ENCODE measurements around the gene BMP6.
"Not testable (repeated sequence)": the region's sequence is repeated elsewhere in the genome, so short reads cannot be mapped to it uniquely, and the experiment has no call there.

The BMP6 gene

DNA sequence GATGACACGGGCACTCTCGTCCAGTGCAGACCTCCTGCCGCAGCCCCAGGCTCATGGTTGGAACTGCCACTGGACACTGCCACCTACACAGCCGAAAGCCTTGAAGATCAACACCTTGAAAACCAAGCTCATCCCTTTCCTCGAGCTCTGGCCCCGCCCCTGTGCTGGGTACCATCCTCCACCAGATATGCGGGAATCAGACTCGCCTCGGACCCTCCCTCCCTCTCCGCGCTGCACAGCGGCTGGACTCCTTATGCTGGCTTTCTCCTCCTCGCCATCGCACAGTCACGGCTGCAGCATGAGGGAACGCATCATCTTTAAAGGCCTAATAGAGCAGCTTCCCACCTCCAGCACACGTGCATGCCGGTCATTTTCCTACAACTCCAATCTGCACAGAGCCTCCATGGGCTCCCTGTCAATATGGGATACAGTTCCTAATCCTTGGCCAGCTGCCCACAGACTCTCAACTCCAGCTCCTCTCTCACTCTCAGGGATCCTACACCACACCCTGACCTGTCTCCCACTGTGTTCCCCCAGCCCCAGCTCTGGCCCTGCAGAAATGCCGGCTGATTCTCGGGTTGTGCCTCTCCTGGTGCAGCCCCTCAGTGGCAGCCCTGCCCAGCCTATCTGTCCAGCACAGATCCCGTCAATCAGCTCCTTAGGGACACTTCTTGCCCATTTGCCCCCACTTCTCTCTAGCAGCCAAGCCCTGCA is 161.5 kb downstream of the BMP6 start:
- no peak for DNase-seq

DNA sequence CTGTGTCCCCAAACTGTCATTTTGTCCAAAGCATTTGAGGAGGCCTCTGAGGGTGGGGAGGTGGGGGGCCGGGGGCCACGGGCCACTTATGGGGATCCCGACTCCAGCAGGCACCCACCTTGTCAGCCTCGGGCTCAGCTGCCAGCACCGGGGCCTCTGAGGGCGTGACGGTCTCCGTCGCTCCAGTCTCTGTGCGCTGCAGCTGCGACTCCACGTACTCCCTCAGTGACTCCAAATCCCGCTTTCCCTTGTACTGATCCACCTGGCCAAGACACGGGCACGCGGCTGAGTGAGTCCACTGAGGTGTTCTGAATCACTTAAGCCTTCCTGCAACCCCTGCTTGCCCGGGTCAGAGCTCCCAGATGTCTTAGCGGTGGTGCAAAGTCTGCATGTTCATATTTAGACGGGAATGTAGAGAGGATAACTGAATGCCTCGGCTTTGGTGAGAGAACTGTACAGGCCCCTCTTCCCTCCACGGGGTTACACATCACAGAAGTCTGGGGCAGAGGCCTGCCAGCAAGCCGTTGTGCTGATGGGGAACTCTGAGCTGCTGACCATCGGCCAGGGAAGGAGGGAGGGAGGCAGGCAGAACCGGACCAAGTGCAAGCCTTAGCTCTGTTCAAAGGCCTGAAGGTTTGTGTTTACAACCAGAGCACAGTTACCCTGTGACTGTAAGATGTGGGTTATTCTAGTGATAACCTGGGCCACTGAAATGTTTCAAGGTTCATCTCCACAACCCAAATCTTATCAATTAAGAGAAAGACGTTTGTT is 162.9 kb downstream of the BMP6 start:
- DNase-seq, result no peak

DNA sequence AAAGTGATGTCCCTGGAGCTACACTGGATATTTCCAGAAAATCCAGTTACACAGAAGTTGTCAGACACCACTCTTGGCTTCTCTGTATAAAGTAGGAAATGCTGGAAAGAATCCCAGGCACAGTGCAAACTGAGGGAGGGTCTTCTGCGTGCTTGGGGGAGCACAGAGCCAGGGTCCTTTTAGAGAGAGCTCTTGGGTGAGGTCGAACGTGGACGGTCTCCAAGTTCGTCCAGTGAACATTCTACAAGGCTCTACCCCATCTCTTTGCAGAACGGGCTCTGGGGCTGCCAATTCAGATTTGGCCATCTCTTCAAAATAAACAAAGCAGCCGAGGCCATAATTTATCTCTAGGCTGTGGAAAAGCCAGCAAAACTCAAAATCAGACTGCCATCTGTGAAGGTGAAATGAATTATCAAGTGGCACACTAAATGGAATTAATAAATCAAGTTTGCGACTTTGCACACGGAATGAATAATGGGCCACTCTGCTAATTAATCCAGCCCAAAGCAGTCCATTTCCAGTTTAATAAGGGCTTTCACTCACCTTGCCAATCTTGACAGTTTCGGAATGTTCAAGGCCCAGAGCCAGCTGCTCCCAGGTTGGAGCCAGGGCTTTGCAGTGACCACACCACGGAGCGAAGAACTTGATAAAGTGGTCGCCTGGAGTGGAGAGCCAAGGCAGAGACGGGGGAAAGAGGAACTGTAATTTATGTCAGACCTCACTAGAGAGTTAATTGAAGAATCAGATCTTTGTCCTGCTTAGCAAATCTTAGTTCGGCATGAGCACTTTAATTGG is 165.4 kb downstream of the BMP6 start:
- DNase-seq, result no peak

DNA sequence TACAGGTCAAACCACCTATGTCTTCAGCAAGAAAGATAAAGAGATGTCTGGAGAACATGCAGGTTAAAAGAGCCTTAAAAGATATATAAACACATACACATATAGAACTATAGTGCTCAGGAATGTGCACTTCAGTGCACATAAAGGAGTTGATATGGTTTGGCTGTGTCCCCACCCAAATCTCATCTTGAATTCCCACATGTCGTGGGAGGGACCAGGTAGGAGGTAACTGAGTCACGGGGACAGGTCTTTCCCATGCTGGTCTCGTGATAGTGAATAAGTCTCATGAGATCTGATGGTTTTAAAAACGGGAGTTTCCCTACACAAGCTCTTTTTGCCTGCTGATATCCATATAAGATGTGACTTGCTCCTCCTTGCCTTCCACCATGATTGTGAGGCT is 166.5 kb downstream of the BMP6 start:
- DNase-seq, result not testable (repeated sequence)

DNA sequence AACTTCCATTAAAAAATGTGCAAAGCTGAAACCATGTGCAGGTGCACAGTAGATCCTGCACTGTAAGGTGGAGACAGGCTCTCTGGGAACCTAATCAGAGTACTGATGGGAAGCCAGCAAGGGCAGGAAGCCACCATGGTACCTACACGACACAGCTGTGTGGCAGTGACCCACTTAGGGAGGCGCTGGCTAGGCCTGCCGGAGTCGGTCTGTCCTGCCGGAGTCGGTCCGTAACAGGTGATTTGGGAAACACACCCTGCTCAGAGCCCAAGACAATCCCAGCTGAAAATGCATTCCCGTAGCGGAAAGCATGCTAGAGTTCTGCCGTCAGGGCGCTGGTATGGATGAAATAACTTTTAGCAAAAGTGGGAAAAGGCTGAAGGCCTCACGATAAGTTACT is 167.4 kb downstream of the BMP6 start:
- DNase-seq, result no peak

DNA sequence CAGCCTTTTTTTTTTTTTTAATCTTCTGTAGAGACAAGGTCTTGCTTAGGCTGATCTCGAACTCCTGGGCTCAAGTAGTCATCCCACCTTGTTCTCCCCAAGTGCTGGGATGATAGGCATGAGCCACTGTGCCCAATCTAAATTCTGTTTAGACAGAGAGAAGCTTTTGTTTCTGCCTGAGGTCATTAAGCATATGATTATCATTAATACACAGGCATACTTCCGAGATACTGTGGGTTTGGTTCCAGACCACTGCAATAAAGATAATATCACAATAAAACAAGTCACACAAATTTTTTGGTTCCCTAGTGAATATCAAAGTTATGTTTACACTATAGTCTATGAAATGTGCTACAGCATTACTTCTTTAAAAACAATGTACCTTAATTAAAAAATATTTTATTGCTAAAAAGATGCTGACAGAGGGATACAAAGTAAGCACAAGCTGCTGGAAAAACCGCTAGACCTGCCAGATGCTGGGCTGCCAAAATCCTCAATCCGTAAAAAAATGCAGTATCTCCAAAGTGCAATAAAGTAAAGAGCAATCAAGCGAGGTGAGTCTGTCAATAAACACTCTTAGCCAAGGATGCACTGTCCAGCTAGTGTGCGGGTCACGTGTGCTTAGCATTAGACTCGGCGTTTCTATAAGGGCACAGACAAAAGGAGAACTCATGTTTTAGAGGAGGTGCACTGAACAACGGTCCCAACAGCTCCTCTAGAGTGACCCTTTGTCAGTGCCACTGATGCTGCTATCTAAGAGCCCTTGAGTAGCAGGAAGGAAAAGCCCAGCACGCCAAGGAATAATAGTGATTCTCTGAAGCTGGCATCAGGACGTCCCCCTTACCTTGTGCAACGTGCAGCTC is 168.6 kb downstream of the BMP6 start:
- DNase-seq, result no peak

DNA sequence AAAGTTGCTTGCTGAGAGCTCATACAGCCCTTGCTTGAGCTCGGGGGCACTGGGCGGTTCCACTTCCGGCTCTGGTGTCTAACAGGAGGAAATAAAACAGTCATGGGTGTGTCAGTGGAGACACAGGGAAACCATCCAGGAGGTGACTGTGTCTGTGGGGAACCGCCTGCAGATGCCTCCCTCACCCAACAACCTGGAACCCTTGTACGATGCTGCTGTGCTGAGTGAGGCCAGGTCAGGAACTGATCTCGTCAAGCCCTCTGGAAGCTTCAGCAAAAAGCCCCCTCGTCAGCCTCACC is 169.2 kb downstream of the BMP6 start:
- no peak for DNase-seq

DNA sequence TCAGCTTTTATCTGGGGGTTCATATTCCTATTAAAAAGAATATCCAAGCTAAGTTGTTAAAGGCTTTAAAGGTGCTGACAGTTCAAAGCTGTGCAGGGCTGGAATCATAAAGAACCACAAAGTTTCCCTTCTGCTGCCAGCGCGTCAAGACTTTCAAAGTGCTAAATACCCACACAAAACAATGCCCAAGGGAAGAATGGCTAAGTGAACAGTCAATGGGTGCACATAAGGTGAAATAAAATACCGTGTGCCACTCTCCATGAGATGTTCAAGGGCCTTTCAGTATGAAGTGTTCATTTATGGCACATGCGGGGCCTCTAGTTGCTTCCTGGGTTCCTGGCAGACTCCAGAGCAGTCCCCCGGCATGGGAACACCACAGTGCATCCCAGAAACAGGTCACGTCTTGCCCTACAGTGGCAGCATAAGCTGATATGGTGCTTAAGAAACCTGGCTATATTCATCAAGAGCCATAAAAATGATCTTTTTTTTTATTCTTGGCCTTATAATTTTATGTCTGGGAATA is 170.6 kb downstream of the BMP6 start:
- no peak for DNase-seq

DNA sequence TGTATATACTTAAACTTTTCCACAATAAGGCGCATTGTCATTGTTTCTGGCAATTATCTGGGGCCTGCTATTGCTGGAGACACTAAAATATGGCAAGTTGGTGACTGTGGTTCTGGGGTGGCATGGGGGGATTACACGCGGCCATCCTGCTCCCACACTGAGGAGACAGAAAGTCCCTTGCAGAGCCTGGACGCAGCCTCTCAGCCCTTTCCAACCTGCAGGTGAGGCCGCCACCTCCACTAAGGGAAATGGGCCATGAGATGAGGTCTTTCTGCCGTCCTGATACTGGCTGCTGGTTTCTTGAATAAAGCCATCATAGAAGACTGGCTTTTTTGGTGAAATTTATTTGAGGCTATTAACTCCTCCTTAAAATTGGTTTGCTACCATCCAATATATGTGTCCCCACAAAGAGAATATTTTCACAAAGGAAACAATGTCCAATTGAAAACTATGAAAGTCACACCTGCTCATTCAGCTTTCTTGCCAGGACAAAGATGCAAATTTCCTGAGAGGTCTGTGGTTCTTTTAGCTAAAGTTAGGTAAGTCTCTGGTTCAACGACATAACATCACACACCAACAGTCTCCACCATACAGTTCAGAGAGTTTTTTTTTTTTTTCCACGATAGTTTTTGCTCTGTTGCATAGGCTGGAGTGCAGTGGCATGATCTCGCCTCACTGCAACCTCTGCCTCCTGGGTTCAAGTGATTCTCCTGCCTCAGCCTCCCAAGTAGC is 171.7 kb downstream of the BMP6 start:
- no peak for DNase-seq

DNA sequence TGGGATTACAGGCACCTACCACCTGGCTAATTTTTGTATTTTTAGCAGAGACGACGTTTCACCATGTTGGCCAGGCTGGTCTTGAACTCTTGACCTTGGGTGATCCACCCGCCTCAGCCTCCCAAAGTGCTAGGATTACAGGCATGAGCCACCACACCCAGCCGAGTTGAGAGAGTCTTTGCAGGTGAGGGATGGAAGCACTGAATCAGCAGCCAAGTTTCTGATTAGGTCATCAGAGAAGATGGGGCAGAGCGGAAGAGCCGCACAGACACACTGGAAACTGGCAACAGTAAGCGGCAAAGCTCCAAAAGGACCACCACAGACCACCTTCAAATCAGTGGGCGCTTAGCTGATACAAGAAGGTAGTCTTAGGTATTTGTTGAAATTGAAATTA is 172.3 kb downstream of the BMP6 start:
- DNase-seq, result not testable (repeated sequence)

DNA sequence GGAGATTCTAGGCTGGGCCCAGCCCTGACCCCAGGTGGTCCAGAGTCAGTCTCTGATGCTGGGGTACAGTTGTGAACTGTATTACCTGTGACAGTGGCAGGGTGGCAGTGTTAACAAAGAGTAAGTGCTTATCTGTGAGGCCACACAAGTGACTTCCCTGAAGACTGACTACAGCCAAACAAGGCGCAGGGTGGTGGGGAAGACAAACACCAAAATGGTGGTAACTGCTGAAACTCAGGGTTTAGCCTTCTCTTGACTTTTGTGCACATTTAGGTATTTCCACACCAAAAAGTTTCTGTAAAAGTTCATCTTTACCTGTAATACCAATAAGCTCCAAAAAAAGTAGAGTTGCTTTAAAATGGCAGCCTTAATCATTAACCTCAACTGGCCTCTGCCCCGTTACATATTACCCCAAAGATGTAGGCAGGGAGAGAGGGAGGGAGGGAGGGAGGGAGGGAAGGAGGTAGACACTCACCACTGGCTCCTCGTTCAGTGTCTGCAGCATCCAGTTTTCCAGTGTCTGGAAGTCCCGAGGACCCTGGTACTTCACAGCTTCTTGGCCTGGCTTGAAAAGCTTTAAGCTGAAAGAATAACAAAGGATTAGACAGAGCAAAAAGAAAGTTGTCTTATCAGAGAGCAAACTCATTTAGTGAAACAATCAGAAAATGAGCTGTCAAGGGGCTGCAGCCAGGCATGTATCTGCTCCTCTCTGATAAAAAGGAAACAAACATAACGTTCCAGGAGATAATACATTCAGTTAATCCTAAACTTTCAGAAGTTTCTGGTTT is 173.4 kb downstream of the BMP6 start:
- DNase-seq, result no peak

DNA sequence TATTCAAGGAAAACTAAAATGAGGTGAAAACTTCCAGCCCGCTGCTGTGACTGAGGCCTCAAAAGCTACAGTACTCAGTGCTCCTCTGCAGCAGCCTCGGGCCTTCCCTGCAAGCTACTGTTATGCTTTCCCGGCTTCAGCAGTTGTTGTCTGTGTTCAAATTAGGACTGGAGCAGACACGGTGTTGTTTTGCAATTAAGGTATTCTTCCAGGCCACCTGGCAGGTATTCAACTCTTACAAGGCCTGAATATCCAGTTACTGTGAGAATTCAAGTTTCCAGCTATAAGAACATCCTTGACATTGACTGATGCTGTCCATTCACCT is 174.0 kb downstream of the BMP6 start:
- DNase-seq, result no peak

DNA sequence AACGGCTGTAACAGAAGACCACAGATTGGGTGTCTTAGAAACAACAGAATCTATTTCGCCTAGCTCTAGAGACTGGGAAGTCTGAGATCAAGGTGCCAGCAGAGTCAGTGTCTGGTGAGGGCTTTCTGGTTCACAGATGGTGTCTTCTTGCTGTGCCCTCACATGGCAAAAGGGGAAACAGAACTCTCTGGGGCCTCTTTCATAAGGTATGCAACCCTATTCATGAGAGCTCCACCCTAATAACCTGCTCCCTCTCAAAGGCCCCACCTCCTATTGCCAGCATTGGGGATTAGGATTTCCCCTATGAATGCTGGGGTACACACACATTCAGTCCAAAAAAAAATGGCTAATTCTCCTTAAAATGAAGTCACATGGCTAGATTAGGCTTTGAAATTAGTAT is 174.7 kb downstream of the BMP6 start:
- DNase-seq, result no peak

DNA sequence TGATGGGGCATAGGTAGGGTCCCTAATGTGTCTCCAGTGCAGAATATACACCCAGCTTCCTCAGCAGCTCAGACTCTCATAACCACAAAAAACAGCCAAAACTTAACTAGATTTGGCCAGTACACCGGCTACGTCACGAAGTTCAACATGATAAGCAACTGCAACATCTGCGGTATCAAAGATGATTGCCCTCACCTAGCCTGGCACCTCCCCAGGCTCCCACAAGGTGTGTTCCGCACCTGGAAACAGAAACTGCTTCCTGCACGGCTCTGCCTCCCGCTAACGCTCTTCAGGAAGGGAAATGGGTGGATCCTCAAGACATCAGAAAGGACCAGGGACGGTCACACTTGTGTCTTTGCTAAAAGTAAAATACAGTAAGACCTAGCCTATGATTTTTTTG is 175.2 kb downstream of the BMP6 start:
- no peak for DNase-seq

DNA sequence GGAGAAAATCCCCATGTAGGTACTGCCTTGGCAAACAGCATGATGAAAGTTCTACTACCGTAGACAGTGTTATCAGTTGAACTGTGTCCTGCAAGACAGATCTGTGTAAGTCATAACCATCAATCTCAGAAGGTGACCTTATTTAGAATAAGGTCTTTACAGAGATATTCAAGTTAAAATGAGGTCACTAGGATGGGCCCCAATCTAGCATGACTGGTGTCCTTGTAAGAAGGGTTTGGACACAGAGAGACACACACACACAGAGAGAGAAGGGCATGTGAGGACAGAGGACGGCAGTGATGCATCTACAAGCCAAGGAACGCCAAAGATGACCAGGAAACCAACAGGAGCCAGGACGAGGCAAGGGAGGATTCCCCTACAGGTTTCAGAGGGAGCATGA is 175.9 kb downstream of the BMP6 start:
- DNase-seq, result no peak

DNA sequence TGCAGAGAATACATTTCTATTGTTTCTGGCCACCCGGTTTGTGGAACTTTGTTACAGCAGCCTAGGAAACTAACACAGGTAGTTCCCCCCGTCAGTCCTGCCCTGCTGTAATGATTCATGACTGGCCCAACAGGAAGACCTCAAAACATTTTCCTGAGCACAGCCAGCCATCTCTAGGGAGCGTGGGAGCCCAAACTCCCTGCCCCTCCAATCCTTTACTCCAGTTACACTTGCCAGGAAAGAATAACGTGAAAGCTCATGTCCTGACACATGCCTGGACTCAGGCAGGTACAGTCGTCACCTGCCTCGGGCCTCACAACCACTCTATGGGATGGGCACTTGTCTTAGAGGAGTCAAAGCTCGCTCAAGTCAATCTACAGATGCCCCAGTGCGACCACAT is 176.3 kb downstream of the BMP6 start:
- no peak for DNase-seq

DNA sequence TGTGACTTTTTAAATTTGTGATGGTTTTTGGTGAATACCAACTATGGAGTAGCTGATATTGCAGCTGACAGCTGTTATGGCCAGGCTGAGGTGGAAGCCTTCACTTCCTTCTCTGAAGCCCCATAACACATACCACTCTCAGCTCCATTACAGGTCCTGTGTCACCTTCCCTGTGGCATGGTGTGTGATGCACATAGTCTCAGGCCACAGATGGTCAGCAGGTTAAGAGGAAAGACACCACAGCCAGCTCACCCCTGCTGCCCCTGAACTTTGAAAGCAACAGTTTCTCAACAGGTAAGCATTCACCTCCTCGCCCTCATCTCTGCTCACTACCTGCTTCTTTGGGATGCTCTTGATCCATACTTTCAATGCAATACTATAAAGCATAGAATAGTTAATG is 177.0 kb downstream of the BMP6 start:
- DNase-seq, result no peak

DNA sequence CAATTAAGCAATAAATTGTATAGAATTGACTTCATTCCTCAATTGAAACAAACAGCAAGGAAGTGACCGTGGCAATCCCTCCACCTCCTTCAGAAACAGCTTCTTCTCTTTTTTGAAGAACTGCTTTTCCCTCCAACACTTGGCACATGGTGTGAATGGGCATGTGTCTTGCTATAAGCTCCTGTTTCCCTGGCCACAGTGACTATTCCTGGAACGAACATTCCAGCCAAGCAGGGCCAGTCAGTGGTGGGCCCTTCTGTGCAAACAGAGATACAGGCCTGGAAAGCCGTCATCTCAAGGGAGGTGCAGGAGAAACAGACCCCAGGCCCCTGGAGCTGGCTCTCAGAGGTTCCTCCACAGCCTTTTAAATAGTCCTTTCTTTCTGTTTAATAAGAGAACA is 177.8 kb downstream of the BMP6 start:
- DNase-seq, result no peak

DNA sequence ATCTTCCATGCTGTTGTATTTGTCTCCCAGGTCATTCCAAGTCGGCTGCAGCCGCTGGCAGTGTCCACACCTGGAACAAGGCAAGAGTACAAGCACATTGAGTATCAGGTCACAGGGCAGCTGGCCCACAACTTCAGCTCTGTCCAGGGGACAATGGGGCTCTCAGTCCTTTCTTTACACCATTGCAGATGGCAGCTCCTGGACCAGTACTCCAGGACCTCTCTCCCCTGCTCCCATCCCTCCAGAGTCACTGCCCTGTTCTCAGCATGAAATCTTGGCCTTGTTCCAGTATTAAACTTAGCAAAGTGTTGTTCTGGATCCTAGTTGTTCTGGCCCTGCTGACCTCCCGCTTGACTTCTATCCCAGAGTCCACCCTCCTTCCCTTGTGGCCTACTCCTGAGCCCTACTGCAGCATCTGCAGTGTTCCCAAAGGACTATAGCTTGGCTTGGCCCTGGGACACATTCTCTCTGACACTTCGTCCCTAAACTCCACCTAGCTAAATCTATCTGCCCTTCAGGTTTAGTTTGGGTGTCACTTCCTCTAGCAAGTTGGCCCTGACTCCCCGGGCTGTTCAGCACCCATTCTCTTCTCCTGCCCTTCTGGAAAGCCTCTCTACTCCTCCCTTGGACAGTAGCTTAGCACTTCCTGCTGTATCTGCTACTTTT is 178.9 kb downstream of the BMP6 start:
- DNase-seq, result no peak

DNA sequence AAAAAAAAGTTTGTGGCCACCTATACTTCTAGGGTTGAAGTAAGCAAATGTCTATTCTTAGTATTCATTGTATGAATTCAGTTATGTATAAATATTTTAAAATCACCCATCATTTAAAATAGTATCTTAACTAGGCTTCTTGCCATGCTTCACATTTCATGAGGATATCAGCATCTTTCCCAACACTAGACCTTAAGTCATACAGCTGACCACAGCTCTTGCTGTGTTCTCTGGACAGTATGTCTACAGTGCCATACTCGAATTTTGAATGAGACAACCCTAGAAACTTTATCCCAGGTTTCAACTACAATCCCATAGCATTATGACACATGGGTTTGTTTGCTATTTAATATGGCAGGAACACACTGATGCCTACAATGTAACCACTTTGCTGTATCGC is 179.5 kb downstream of the BMP6 start:
- DNase-seq, result no peak

DNA sequence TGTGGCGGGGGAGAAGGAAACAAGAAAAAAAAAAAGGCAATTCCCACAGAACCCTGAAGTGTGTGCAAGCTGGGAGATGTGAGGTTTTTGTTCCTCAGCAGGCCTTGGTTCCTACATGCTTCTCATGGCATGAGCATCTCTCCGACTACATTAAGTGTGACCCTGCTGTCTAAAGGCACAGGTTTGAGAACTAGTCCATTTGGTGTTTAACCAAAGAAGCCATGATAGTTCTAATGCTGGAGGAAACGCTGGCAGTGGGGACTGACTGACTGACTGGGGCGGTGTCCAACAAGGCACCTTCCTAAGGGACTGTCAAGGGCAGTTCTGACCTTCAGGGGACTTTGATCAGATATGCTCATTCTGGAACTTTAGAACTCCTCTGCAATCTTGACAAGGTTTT is 180.8 kb downstream of the BMP6 start:
- DNase-seq, result no peak

Data from fibroblast of skin of right quadriceps (primary cell).